Ovary (tissue), 9 donors: ENCODE measurements around the gene CRKL. TPM values are rescaled to one million over a fixed set of nuclear protein-coding genes. Genes with fewer than 3 reads are reported as not detected.

Source experiments
- DNase-seq, 5 donors: peaks; one replicate each; pipeline ENCODE4 v3.0.0-alpha.2; 2019 to 2020
- H3K27ac ChIP-seq, 2 donors: fragments of 200-600 bp; one replicate each; pipeline versions ENCODE4 v1.5.1 to v1.8.0; 2019 to 2022
- H3K27me3 ChIP-seq: fragments of 200-600 bp; one replicate; pipeline ENCODE4 v1.8.0; 2022
- H3K36me3 ChIP-seq: fragments of 200-600 bp; sonication (generic); one replicate; pipeline ENCODE4 v1.5.1; 2019
- H3K4me1 ChIP-seq: one replicate; pipeline ENCODE4 v1.8.1; 2013; ENCODE audit warnings: mild to moderate bottlenecking, moderate library complexity; ENCODE audit not compliant: insufficient read depth
- H3K4me3 ChIP-seq: fragments of 200-600 bp; sonication (generic); one replicate; pipeline ENCODE4 v1.5.1; 2017
- H3K9me3 ChIP-seq, 2 donors: fragments of 200-600 bp in 1 of 2; sonication (generic) in 1 of 2; one replicate each; pipeline versions ENCODE4 v1.5.1 to v1.8.1; 2013 to 2019; ENCODE audit warnings: mild to moderate bottlenecking in 1 of 2, moderate library complexity in 1 of 2
- EP300 ChIP-seq: sonication (generic); formaldehyde crosslinking; IDR thresholded peaks from one replicate; pipeline ENCODE4 v1.6.1; 2017; ENCODE audit warnings: antibody characterized with exemption
- POLR2A ChIP-seq: fragments of 450-650 bp; IDR thresholded peaks from one replicate; pipeline ENCODE4 v1.6.1; 2017; ENCODE audit warnings: antibody characterized with exemption, mild to moderate bottlenecking, moderate library complexity
- WGBS, 3 donors: extraction: QIAGEN DNeasy Blood & Tissue Kit in 1 of 3; methylation state at CpG; one replicate each; pipeline versions ENCODE4 v1.1.5 to v1.1.7; 2013 to 2017; 5-methylcytosine and 5-hydroxymethylcytosine counted together
- intact Hi-C, 4 donors: fragments of 100-400 bp; cut with DNase I; formaldehyde crosslinking; loops; one replicate each; pipeline versions ENCODE4 v1.11.0 to v1.15.1; 2022 to 2023
- polyA plus RNA-seq, 2 donors: library from polyadenylated mRNA; stranded (reverse); fragments of 200-250 nt in 1 of 2; fragments of 350-450 nt in 1 of 2; fragmentation: Illumina TruSeq in 1 of 2; extraction: RNeasy Lipid Tissue Mini Kit (QIAGEN cat#74804) in 1 of 2; gene quantifications; one replicate each; pipeline ENCODE4 v1.2.3, GENCODE V29; 2013 to 2014
- total RNA-seq, 7 donors: library from RNA; depleted of rRNA in 2 of 7; stranded (reverse); fragments of >200 nt in 2 of 7; fragmentation: NEBNext Ultra II Directional in 3 of 7; extraction: Animal tissue kit (Norgen Biotek cat#: 25700) in 3 of 7; gene quantifications; one replicate each; pipeline versions ENCODE4 v1.1.0 to v1.2.4, GENCODE V29; 2016 to 2023
- TF ChIP-seq, protein P1 (sequence below), 3 donors: fragments of 450-650 bp in 2 of 3; fragments of 200-600 bp in 1 of 3; IDR thresholded peaks; one replicate each; pipeline versions ENCODE4 v1.5.1 to v1.8.0; 2016 to 2022; ENCODE audit warnings: antibody characterized with exemption in 3 of 3, mild to moderate bottlenecking in 1 of 3
- donor health status: DM: no; HTN: no; CAD: no; lungs with moderate emphysema.
- donor health status: DM: no; HTN: no; CAD: no.
- donor health status: Bipolar disorder and iron deficiency.
- donor health status: DM: yes; HTN: yes; CAD: no.
- donor health status: DM: no; HTN: no; CAD: no.
- donor health status: DM: yes; HTN: yes; CAD: no.

CRKL gene
- total and polyA plus RNA-seq, 9 donors: 22.7 to 71.5 (median 51.5) TPM

- 93 to 97% (median 94%) methylated on average over 3 of the region's 3 CpGs for WGBS, 3 donors
- intact Hi-C loops: no loop called here
- Histone ChIP-seq H3K27me3 (no peaks in the 10 kb centered on the region), H3K4me1 (no peaks in the 10 kb centered on the region), H3K9me3 (no peaks in the 10 kb centered on the region), H3K27ac (no peak overlapping the region), H3K4me3 (no peak overlapping the region), H3K36me3 (no peaks in the 10 kb centered on the region)
- DNase-seq: no peak
- no peak for TF ChIP-seq POLR2A
- TF ChIP-seq, protein P1, sequence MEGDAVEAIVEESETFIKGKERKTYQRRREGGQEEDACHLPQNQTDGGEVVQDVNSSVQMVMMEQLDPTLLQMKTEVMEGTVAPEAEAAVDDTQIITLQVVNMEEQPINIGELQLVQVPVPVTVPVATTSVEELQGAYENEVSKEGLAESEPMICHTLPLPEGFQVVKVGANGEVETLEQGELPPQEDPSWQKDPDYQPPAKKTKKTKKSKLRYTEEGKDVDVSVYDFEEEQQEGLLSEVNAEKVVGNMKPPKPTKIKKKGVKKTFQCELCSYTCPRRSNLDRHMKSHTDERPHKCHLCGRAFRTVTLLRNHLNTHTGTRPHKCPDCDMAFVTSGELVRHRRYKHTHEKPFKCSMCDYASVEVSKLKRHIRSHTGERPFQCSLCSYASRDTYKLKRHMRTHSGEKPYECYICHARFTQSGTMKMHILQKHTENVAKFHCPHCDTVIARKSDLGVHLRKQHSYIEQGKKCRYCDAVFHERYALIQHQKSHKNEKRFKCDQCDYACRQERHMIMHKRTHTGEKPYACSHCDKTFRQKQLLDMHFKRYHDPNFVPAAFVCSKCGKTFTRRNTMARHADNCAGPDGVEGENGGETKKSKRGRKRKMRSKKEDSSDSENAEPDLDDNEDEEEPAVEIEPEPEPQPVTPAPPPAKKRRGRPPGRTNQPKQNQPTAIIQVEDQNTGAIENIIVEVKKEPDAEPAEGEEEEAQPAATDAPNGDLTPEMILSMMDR (IDR thresholded peaks at IDR 0.05): no peak
- TF ChIP-seq EP300: no peak
Observed at GRCh38 chr22:20873214-20873613, 44.0 kb upstream of the CRKL start.

DNA sequence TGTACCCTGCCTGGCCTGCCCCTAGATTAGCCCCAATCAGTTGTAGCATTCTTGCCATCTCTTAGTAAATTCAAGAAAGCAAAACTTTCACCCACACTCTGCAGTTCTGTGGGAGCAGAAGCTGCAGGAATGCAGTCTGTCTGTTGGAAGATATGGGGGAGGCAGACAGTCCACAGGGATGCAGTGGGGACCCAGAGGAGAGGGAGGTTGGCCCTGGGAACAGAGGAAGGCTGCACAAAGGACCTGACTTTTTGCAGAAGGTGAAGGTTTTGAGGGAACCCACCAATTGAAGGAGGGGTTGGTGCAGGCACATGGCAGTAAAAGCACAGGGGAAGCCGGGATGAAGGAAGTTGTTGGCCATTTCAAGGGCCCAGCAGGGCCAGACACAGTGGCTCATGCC, 41.9 kb upstream of the CRKL start:
- Histone ChIP-seq H3K9me3 (no peaks in the 10 kb centered on the region), H3K4me3 (no peak overlapping the region), H3K27me3 (no peaks in the 10 kb centered on the region), H3K36me3 (no peaks in the 10 kb centered on the region), H3K4me1 (no peaks in the 10 kb centered on the region), H3K27ac (no peak overlapping the region)
- TF ChIP-seq, protein P1 (IDR thresholded peaks at IDR 0.05): no peak
- TF ChIP-seq POLR2A (no peak), EP300 (no peak)
- 75 to 82% (median 78%) methylated on average over 1 of the region's 1 CpG for WGBS, 3 donors
- intact Hi-C loops: no loop called here
- no peak for DNase-seq

- Histone ChIP-seq H3K36me3 (no peaks in the 10 kb centered on the region), H3K27me3 (no peaks in the 10 kb centered on the region), H3K4me3 (no peak overlapping the region), H3K9me3 (no peaks in the 10 kb centered on the region), H3K27ac (no peak overlapping the region), H3K4me1 (no peaks in the 10 kb centered on the region)
- DNase-seq: no peak
- TF ChIP-seq, protein P1 (IDR thresholded peaks at IDR 0.05): no peak
- TF ChIP-seq POLR2A (no peak), EP300 (no peak)
- intact Hi-C loops: no loop called here
- WGBS, 3 donors: 92 to 99% (median 98%) methylated on average over 3 of the region's 3 CpGs
Observed at GRCh38 chr22:20877715-20878114, 39.5 kb upstream of the CRKL start.

GRCh38 chr22:20881231-20881630, 36.0 kb upstream of the CRKL start:
- Histone ChIP-seq H3K4me1 (no peaks in the 10 kb centered on the region), H3K4me3 (no peak overlapping the region), H3K27me3 (no peaks in the 10 kb centered on the region), H3K36me3 (no peaks in the 10 kb centered on the region), H3K27ac (no peak overlapping the region), H3K9me3 (no peaks in the 10 kb centered on the region)
- intact Hi-C loops: loop anchor here in 1 of 4 donors (10.0 kb wide), 1 partner anchor 224 kb away; no protein-coding TSS in a partner anchor
- 83 to 86% (median 83%) methylated on average over 5 of the region's 5 CpGs for WGBS, 3 donors
- DNase-seq: no peak
- no peak for TF ChIP-seq POLR2A
- no peak for TF ChIP-seq EP300
- TF ChIP-seq, protein P1 (IDR thresholded peaks at IDR 0.05): no peak
